Hepatocyte (in vitro differentiated cells): ENCODE results near the gene RIMBP2. TPM values are rescaled to one million over a fixed set of nuclear protein-coding genes. Genes with fewer than 3 reads are reported as not detected.

Experiments
- DNase-seq: peaks from one replicate; pipeline ENCODE4 v3.0.0-alpha.2; 2016; ENCODE audit warnings: low spot score
- H2AFZ ChIP-seq: fragments of 200-600 bp; sonication (generic); 2 replicates; pipeline ENCODE4 v1.6.0; 2016; ENCODE audit warnings: antibody characterized with exemption, mild to moderate bottlenecking
- H3K27ac ChIP-seq: fragments of 200-600 bp; sonication (generic); 2 replicates; pipeline ENCODE4 v1.5.1; 2016; ENCODE audit warnings: mild to moderate bottlenecking
- H3K27me3 ChIP-seq: fragments of 200-600 bp; sonication (generic); 2 replicates; pipeline ENCODE4 v1.6.1; 2016
- H3K36me3 ChIP-seq: fragments of 200-600 bp; sonication (generic); replicated peaks from 2 replicates; pipeline ENCODE4 v1.5.1; 2016; ENCODE audit warnings: low read depth; ENCODE audit not compliant: insufficient read depth
- H3K4me1 ChIP-seq: fragments of 200-600 bp; sonication (generic); 2 replicates; pipeline ENCODE4 v1.5.1; 2016; ENCODE audit warnings: mild to moderate bottlenecking, moderate library complexity; ENCODE audit not compliant: insufficient read depth
- H3K4me2 ChIP-seq: fragments of 200-600 bp; sonication (generic); 2 replicates; pipeline ENCODE4 v1.6.0; 2016
- H3K4me3 ChIP-seq: fragments of 200-600 bp; sonication (generic); 2 replicates; pipeline ENCODE4 v1.5.1; 2016; ENCODE audit warnings: mild to moderate bottlenecking
- H3K79me2 ChIP-seq: fragments of 200-600 bp; sonication (generic); 2 replicates; pipeline ENCODE4 v1.6.0; 2017; ENCODE audit warnings: mild to moderate bottlenecking
- H3K9me2 ChIP-seq: fragments of 200-600 bp; sonication (generic); replicated peaks from 2 replicates; pipeline ENCODE4 v1.6.0; 2017; ENCODE audit warnings: mild to moderate bottlenecking; ENCODE audit not compliant: insufficient read depth
- H3K9me3 ChIP-seq: fragments of 200-600 bp; sonication (generic); 2 replicates; pipeline ENCODE4 v1.5.1; 2016; ENCODE audit warnings: low read depth, mild to moderate bottlenecking
- H4K20me1 ChIP-seq: fragments of 200-600 bp; sonication (generic); 2 replicates; pipeline ENCODE4 v1.6.0; 2016; ENCODE audit warnings: mild to moderate bottlenecking; ENCODE audit not compliant: insufficient read depth, poor library complexity, severe bottlenecking
- CTCF ChIP-seq: fragments of 200-600 bp; sonication (generic); IDR thresholded peaks from 2 replicates; pipeline ENCODE4 v1.5.1; 2016; ENCODE audit warnings: antibody characterized with exemption, mild to moderate bottlenecking; ENCODE audit not compliant: poor library complexity
- EZH2 ChIP-seq: fragments of 200-600 bp; sonication (generic); IDR thresholded peaks from 2 replicates; pipeline ENCODE4 v1.6.1; 2016; ENCODE audit warnings: antibody characterized with exemption, mild to moderate bottlenecking, borderline replicate concordance
- EZH2phosphoT487 ChIP-seq: fragments of 200-600 bp; sonication (generic); IDR thresholded peaks from one replicate; pipeline ENCODE4 v1.6.1; 2018; ENCODE audit warnings: antibody characterized with exemption, mild to moderate bottlenecking, low read depth, moderate library complexity; ENCODE audit not compliant: unreplicated experiment, severe bottlenecking
- WGBS: methylation state at CpG from one replicate; pipeline ENCODE4 v1.1.6; 2016; ENCODE audit warnings: low lambda C conversion rate; ENCODE audit errors: missing lambda C conversion rate; 5-methylcytosine and 5-hydroxymethylcytosine counted together
- polyA plus RNA-seq: library from polyadenylated mRNA; unstranded; fragments of >200 nt; fragmentation: Nextera tagmentation; extraction: Ambion mirVana; gene quantifications from 2 replicates; pipeline ENCODE4 v1.2.1, GENCODE V29; 2016
- total RNA-seq: library from RNA; depleted of rRNA; stranded (reverse); fragments of >200 nt; gene quantifications from 2 replicates; pipeline ENCODE4 v1.2.3, GENCODE V29; 2014

Gene RIMBP2
- total and polyA plus RNA-seq, 2 experiments from 2014 or later = 2.5 to 4.4 TPM

GRCh38 chr12:130748786-130749185, 32.7 kb upstream of the RIMBP2 start:
- no peak overlapping the region for H2AFZ ChIP-seq

GRCh38 chr12:130747867-130748740, 32.0 kb upstream of the RIMBP2 start:
- H4K20me1 ChIP-seq = no peaks in the 10 kb centered on the region
- H3K4me1 ChIP-seq = no peaks in the 10 kb centered on the region
- 13% methylated on average over 13 of the region's 13 CpGs for WGBS
- peak; percentile 93 for DNase-seq
- TF ChIP-seq EZH2phosphoT487 (no peak), CTCF (peak; percentile 95), EZH2 (no peak)
- H3K9me3 ChIP-seq = no peaks in the 10 kb centered on the region
- no peaks in the 10 kb centered on the region for H3K79me2 ChIP-seq
- no peaks in the 10 kb centered on the region for H3K9me2 ChIP-seq
- peak overlapping the region; percentile 52 for H3K4me2 ChIP-seq
- H2AFZ ChIP-seq = no peak overlapping the region
- H3K4me3 ChIP-seq = no peak overlapping the region
- peaks cover 3% of the 10 kb centered on the region for H3K27me3 ChIP-seq
- H3K36me3 ChIP-seq = no peaks in the 10 kb centered on the region
- H3K27ac ChIP-seq = no peak overlapping the region

More at GRCh38 chr12:130748786-130749185, 32.7 kb upstream of the RIMBP2 start:
- no peak for DNase-seq
- Histone ChIP-seq H3K36me3 (no peaks in the 10 kb centered on the region), H3K4me3 (no peak overlapping the region), H3K4me1 (no peaks in the 10 kb centered on the region), H3K27me3 (peaks cover 3% of the 10 kb centered on the region), H3K79me2 (no peaks in the 10 kb centered on the region), H3K9me3 (no peaks in the 10 kb centered on the region), H4K20me1 (no peaks in the 10 kb centered on the region), H3K9me2 (no peaks in the 10 kb centered on the region), H3K27ac (no peak overlapping the region), H3K4me2 (no peak overlapping the region)
- TF ChIP-seq CTCF (no peak), EZH2phosphoT487 (no peak), EZH2 (no peak)
- 68% methylated on average over 10 of the region's 10 CpGs for WGBS

- no peaks in the 10 kb centered on the region for H3K9me3 ChIP-seq
- no peak overlapping the region for H3K4me2 ChIP-seq
- no peaks in the 10 kb centered on the region for H4K20me1 ChIP-seq
- H3K4me1 ChIP-seq = no peaks in the 10 kb centered on the region
- H3K36me3 ChIP-seq = no peaks in the 10 kb centered on the region
- no peak overlapping the region for H3K27ac ChIP-seq
- TF ChIP-seq EZH2phosphoT487 (no peak), CTCF (no peak), EZH2 (no peak)
- WGBS = 73% methylated on average over 9 of the region's 9 CpGs
- no peak overlapping the region for H3K4me3 ChIP-seq
- H3K27me3 ChIP-seq = peaks cover 3% of the 10 kb centered on the region
- no peaks in the 10 kb centered on the region for H3K9me2 ChIP-seq
- DNase-seq = no peak
- no peaks in the 10 kb centered on the region for H3K79me2 ChIP-seq
- H2AFZ ChIP-seq = no peak overlapping the region
Measured at GRCh38 chr12:130746546-130746945, 30.4 kb upstream of the RIMBP2 start.
